Karpas-422 (cell line): ENCODE results near the gene SUCLG2. TPM values are rescaled to one million over a fixed set of nuclear protein-coding genes. Genes with fewer than 3 reads are reported as not detected.

Experiments used
- DNase-seq: peaks from one replicate; pipeline ENCODE4 v3.0.0-alpha.2; 2015
- H2AFZ ChIP-seq: fragments of 200-600 bp; sonication (generic); 2 replicates; pipeline ENCODE4 v1.6.1; 2014; ENCODE audit warnings: antibody characterized with exemption, low read length, mixed read lengths
- H3K27ac ChIP-seq: fragments of 200-600 bp; sonication (generic); 2 replicates; pipeline ENCODE4 v1.5.1; 2014; ENCODE audit warnings: mild to moderate bottlenecking, low read length, moderate library complexity
- H3K27me3 ChIP-seq: fragments of 200-600 bp; sonication (generic); 2 replicates; pipeline ENCODE4 v1.6.1; 2014; ENCODE audit warnings: low read length, mixed read lengths
- H3K36me3 ChIP-seq: fragments of 200-600 bp; sonication (generic); 2 replicates; pipeline ENCODE4 v1.6.1; 2014; ENCODE audit warnings: low read length, mixed read lengths; ENCODE audit not compliant: insufficient read depth
- H3K4me1 ChIP-seq: fragments of 200-600 bp; sonication (generic); 2 replicates; pipeline ENCODE4 v1.6.1; 2014; ENCODE audit warnings: mild to moderate bottlenecking, low read length, mixed read lengths
- H3K4me2 ChIP-seq: fragments of 200-600 bp; sonication (generic); 2 replicates; pipeline ENCODE4 v1.6.1; 2014; ENCODE audit warnings: low read length, low read depth, mild to moderate bottlenecking; ENCODE audit not compliant: poor library complexity, severe bottlenecking
- H3K4me3 ChIP-seq: fragments of 200-600 bp; sonication (generic); 2 replicates; pipeline ENCODE4 v1.5.1; 2014; ENCODE audit warnings: mild to moderate bottlenecking, antibody characterized with exemption, low read length, mixed read lengths
- H3K79me2 ChIP-seq: fragments of 200-600 bp; sonication (generic); 2 replicates; pipeline ENCODE4 v1.6.1; 2014; ENCODE audit warnings: mild to moderate bottlenecking, low read length, mixed read lengths
- H3K9ac ChIP-seq: fragments of 200-600 bp; sonication (generic); 2 replicates; pipeline ENCODE4 v1.6.0; 2014; ENCODE audit warnings: low read length
- H3K9me2 ChIP-seq: fragments of 200-600 bp; sonication (generic), shearing (Covaris generic); replicated peaks from 2 replicates; pipeline ENCODE4 v1.6.0; 2014; ENCODE audit warnings: mild to moderate bottlenecking, low read length, moderate library complexity; ENCODE audit not compliant: insufficient read depth
- H3K9me3 ChIP-seq: fragments of 300-700, 200-600 bp; sonication (generic); 2 replicates; pipeline ENCODE4 v1.6.1; 2014; ENCODE audit warnings: low read length, mixed read lengths
- H4K20me1 ChIP-seq: fragments of 200-600 bp; sonication (generic); 2 replicates; pipeline ENCODE4 v1.6.1; 2014; ENCODE audit warnings: mild to moderate bottlenecking, antibody characterized with exemption, low read length, low read depth; ENCODE audit not compliant: insufficient read depth
- total RNA-seq: library from RNA; depleted of rRNA; stranded (reverse); fragments of >200 nt; shearing (Covaris generic); gene quantifications from 2 replicates; pipeline ENCODE4 v1.2.3, GENCODE V29; 2014; ENCODE audit warnings: low replicate concordance

Gene SUCLG2
- total RNA-seq, 1 experiment from 2014 or later: 53.6 TPM

GRCh38 chr3:67509471-67510075, 144.8 kb downstream of the SUCLG2 start:
- H4K20me1 ChIP-seq: no peaks in the 10 kb centered on the region
- no peak for DNase-seq

GRCh38 chr3:67507584-67507983, 146.8 kb downstream of the SUCLG2 start:
- Histone ChIP-seq H3K9me3 (no peaks in the 10 kb centered on the region), H3K27ac (no peak overlapping the region), H4K20me1 (no peaks in the 10 kb centered on the region), H3K9me2 (no peaks in the 10 kb centered on the region), H3K4me2 (no peak overlapping the region), H2AFZ (no peak overlapping the region), H3K36me3 (peaks cover 16% of the 10 kb centered on the region; the same call in 1 of the 2 replicates), H3K9ac (no peak overlapping the region), H3K4me3 (no peak overlapping the region), H3K4me1 (peaks cover 21% of the 10 kb centered on the region), H3K27me3 (no peaks in the 10 kb centered on the region), H3K79me2 (no peaks in the 10 kb centered on the region)
- DNase-seq: no peak

More at GRCh38 chr3:67509471-67510075, 144.8 kb downstream of the SUCLG2 start:
- H3K79me2 ChIP-seq: peaks cover 4% of the 10 kb centered on the region; the same call in 1 of the 2 replicates
- H3K4me1 ChIP-seq: peaks cover 21% of the 10 kb centered on the region
- no peak overlapping the region for H3K4me3 ChIP-seq
- H3K9ac ChIP-seq: no peak overlapping the region
- no peaks in the 10 kb centered on the region for H3K27me3 ChIP-seq
- H3K9me2 ChIP-seq: no peaks in the 10 kb centered on the region
- peaks cover 7% of the 10 kb centered on the region; the same call in 1 of the 2 replicates for H3K36me3 ChIP-seq
- H3K9me3 ChIP-seq: no peaks in the 10 kb centered on the region
- no peak overlapping the region for H3K27ac ChIP-seq
- peak overlapping the region; percentile 10 for H3K4me2 ChIP-seq
- no peak overlapping the region for H2AFZ ChIP-seq

- Histone ChIP-seq H3K27me3 (no peaks in the 10 kb centered on the region), H3K4me1 (peaks cover 6% of the 10 kb centered on the region), H4K20me1 (no peaks in the 10 kb centered on the region), H3K9me2 (no peaks in the 10 kb centered on the region), H3K79me2 (no peaks in the 10 kb centered on the region), H3K9me3 (no peaks in the 10 kb centered on the region), H3K36me3 (peaks cover 13% of the 10 kb centered on the region; the same call in 1 of the 2 replicates), H3K4me2 (no peak overlapping the region), H3K27ac (no peak overlapping the region), H3K4me3 (no peak overlapping the region), H3K9ac (no peak overlapping the region), H2AFZ (no peak overlapping the region)
- no peak for DNase-seq
Observed at GRCh38 chr3:67500709-67501108, 153.7 kb downstream of the SUCLG2 start.

GRCh38 chr3:67497746-67498145, 156.7 kb downstream of the SUCLG2 start:
- Histone ChIP-seq H3K4me3 (no peak overlapping the region), H4K20me1 (no peaks in the 10 kb centered on the region), H3K9me3 (no peaks in the 10 kb centered on the region), H3K9me2 (no peaks in the 10 kb centered on the region), H3K79me2 (no peaks in the 10 kb centered on the region), H3K4me2 (no peak overlapping the region), H3K27me3 (no peaks in the 10 kb centered on the region), H3K9ac (no peak overlapping the region), H3K36me3 (peaks cover 12% of the 10 kb centered on the region; the same call in 1 of the 2 replicates), H3K4me1 (peaks cover 6% of the 10 kb centered on the region), H3K27ac (no peak overlapping the region), H2AFZ (no peak overlapping the region)
- no peak for DNase-seq

GRCh38 chr3:67495751-67496150, 158.7 kb downstream of the SUCLG2 start:
- DNase-seq: no peak
- Histone ChIP-seq H3K4me2 (no peak overlapping the region), H3K9ac (no peak overlapping the region), H3K27ac (no peak overlapping the region), H3K9me3 (no peaks in the 10 kb centered on the region), H3K27me3 (no peaks in the 10 kb centered on the region), H3K4me1 (peaks cover 6% of the 10 kb centered on the region), H2AFZ (no peak overlapping the region), H3K4me3 (no peak overlapping the region), H3K9me2 (no peaks in the 10 kb centered on the region), H3K79me2 (no peaks in the 10 kb centered on the region), H4K20me1 (no peaks in the 10 kb centered on the region), H3K36me3 (peaks cover 12% of the 10 kb centered on the region; the same call in 1 of the 2 replicates)

- Histone ChIP-seq H3K27me3 (no peaks in the 10 kb centered on the region), H3K4me1 (peaks cover 6% of the 10 kb centered on the region), H3K9me2 (no peaks in the 10 kb centered on the region), H3K79me2 (no peaks in the 10 kb centered on the region), H3K27ac (no peak overlapping the region), H4K20me1 (no peaks in the 10 kb centered on the region), H3K9ac (no peak overlapping the region), H3K36me3 (peaks cover 12% of the 10 kb centered on the region; the same call in 1 of the 2 replicates), H3K4me3 (no peak overlapping the region), H2AFZ (no peak overlapping the region), H3K9me3 (no peaks in the 10 kb centered on the region), H3K4me2 (no peak overlapping the region)
- DNase-seq: no peak
Observed at GRCh38 chr3:67493808-67494207, 160.6 kb downstream of the SUCLG2 start.

GRCh38 chr3:67490658-67491057, 163.8 kb downstream of the SUCLG2 start:
- Histone ChIP-seq H3K4me3 (no peak overlapping the region), H3K9me3 (no peaks in the 10 kb centered on the region), H3K79me2 (no peaks in the 10 kb centered on the region), H3K9me2 (no peaks in the 10 kb centered on the region), H3K4me2 (no peak overlapping the region), H3K27me3 (no peaks in the 10 kb centered on the region), H2AFZ (no peak overlapping the region), H4K20me1 (no peaks in the 10 kb centered on the region), H3K9ac (no peak overlapping the region), H3K27ac (no peak overlapping the region), H3K4me1 (peaks cover 12% of the 10 kb centered on the region), H3K36me3 (peaks cover 7% of the 10 kb centered on the region; the same call in 1 of the 2 replicates)
- DNase-seq: no peak

GRCh38 chr3:67489816-67490215, 164.6 kb downstream of the SUCLG2 start:
- H3K27me3 ChIP-seq: no peaks in the 10 kb centered on the region
- no peak overlapping the region for H3K9ac ChIP-seq
- H3K9me2 ChIP-seq: no peaks in the 10 kb centered on the region
- peaks cover 5% of the 10 kb centered on the region; the same call in 1 of the 2 replicates for H3K36me3 ChIP-seq
- H3K4me3 ChIP-seq: no peak overlapping the region
- H3K9me3 ChIP-seq: no peaks in the 10 kb centered on the region
- no peak overlapping the region for H3K27ac ChIP-seq
- H3K4me2 ChIP-seq: no peak overlapping the region
- DNase-seq: no peak
- peaks cover 12% of the 10 kb centered on the region for H3K4me1 ChIP-seq
- no peaks in the 10 kb centered on the region for H4K20me1 ChIP-seq
- H2AFZ ChIP-seq: no peak overlapping the region
- no peaks in the 10 kb centered on the region for H3K79me2 ChIP-seq
